ENCODE results near the gene GAREM1. TPM values are rescaled to one million over a fixed set of nuclear protein-coding genes. Genes with fewer than 3 reads are reported as not detected.

Gene GAREM1
- total and polyA plus RNA-seq, 7 donors = 2.3 to 10.3 (median 7.2) TPM

- Histone ChIP-seq H3K27ac (no peak overlapping the region), H3K9me3 (no peaks in the 10 kb centered on the region), H3K27me3 (ENCODE audit: insufficient read depth in 3 of 3, low read length in 2 of 3) (no peaks in the 10 kb centered on the region), H3K36me3 (ENCODE audit: insufficient read depth in 1 of 2, low read depth in 1 of 2) (no peaks in the 10 kb centered on the region), H3K4me3 (no peak overlapping the region), H3K4me1 (peaks cover 32% of the 10 kb centered on the region)
- WGBS, 3 donors = 55 to 94% (median 77%) methylated on average over 1 of the region's 1 CpG
- no peak for ATAC-seq
- TF ChIP-seq CTCF (IDR thresholded peaks at IDR 0.05) = no peak
- no peak for DNase-seq
- intact Hi-C loops (cut with DNase I) = no loop called here
Observed at GRCh38 chr18:32445846-32446245, 24.8 kb downstream of the GAREM1 start.

- Histone ChIP-seq H3K36me3 (ENCODE audit: insufficient read depth in 1 of 2, low read depth in 1 of 2) (no peaks in the 10 kb centered on the region), H3K9me3 (no peaks in the 10 kb centered on the region), H3K4me1 (peaks cover 20% of the 10 kb centered on the region), H3K4me3 (no peak overlapping the region), H3K27ac (no peak overlapping the region), H3K27me3 (ENCODE audit: insufficient read depth in 3 of 3, low read length in 2 of 3) (no peaks in the 10 kb centered on the region)
- 78 to 89% (median 79%) methylated on average over 5 of the region's 5 CpGs for WGBS, 3 donors
- DNase-seq (no peak), ATAC-seq (no peak)
- TF ChIP-seq CTCF (IDR thresholded peaks at IDR 0.05) = no peak
- intact Hi-C loops (cut with DNase I) = no loop called here
Observed at GRCh38 chr18:32443706-32444215, 26.9 kb downstream of the GAREM1 start.

- ATAC-seq (no peak), DNase-seq (no peak)
- Histone ChIP-seq H3K4me3 (no peak overlapping the region), H3K4me1 (peaks cover 24% of the 10 kb centered on the region), H3K27me3 (ENCODE audit: insufficient read depth in 3 of 3, low read length in 2 of 3) (no peaks in the 10 kb centered on the region), H3K27ac (no peak overlapping the region), H3K9me3 (no peaks in the 10 kb centered on the region), H3K36me3 (ENCODE audit: insufficient read depth in 1 of 2, low read depth in 1 of 2) (no peaks in the 10 kb centered on the region)
- 70 to 88% (median 72%) methylated on average over 2 of the region's 2 CpGs for WGBS, 3 donors
- intact Hi-C loops (cut with DNase I) = no loop called here
- no peak for TF ChIP-seq CTCF (IDR thresholded peaks at IDR 0.05)
Observed at GRCh38 chr18:32443033-32443705, 27.5 kb downstream of the GAREM1 start.

GRCh38 chr18:32442575-32442974 is 28.1 kb downstream of the GAREM1 start:
- no peak for TF ChIP-seq CTCF (IDR thresholded peaks at IDR 0.05)
- Histone ChIP-seq H3K4me1 (peaks cover 25% of the 10 kb centered on the region), H3K27ac (no peak overlapping the region), H3K9me3 (no peaks in the 10 kb centered on the region), H3K27me3 (ENCODE audit: insufficient read depth in 3 of 3, low read length in 2 of 3) (no peaks in the 10 kb centered on the region), H3K36me3 (ENCODE audit: insufficient read depth in 1 of 2, low read depth in 1 of 2) (no peaks in the 10 kb centered on the region), H3K4me3 (no peak overlapping the region)
- no peak for DNase-seq
- intact Hi-C loops (cut with DNase I) = no loop called here
- no peak for ATAC-seq

- Histone ChIP-seq H3K4me3 (peak overlapping the region; percentile 32), H3K27me3 (ENCODE audit: insufficient read depth in 3 of 3, low read length in 2 of 3) (no peaks in the 10 kb centered on the region), H3K4me1 (peaks cover 30% of the 10 kb centered on the region), H3K9me3 (no peaks in the 10 kb centered on the region), H3K27ac (no peak overlapping the region), H3K36me3 (ENCODE audit: insufficient read depth in 1 of 2, low read depth in 1 of 2) (no peaks in the 10 kb centered on the region)
- DNase-seq = no peak
- ATAC-seq = peak in 3 of 4 donors; percentile 28 to 45 (median 33)
- no peak for TF ChIP-seq CTCF (IDR thresholded peaks at IDR 0.05)
- 30 to 51% (median 33%) methylated on average over 8 of the region's 8 CpGs for WGBS, 3 donors
- intact Hi-C loops (cut with DNase I) = no loop called here
Observed at GRCh38 chr18:32441533-32441932, 29.1 kb downstream of the GAREM1 start.

Measured in psoas muscle (tissue), 8 donors.